ENCODE results near the gene GJB2. TPM values are rescaled to one million over a fixed set of nuclear protein-coding genes. Genes with fewer than 3 reads are reported as not detected.
A peak's percentile ranks its signal among the peaks of the same experiment; 100 is the strongest.

The GJB2 gene
- polyA plus RNA-seq (2013, experiment 1 of 2), result 0.15 TPM
- polyA plus RNA-seq (2013, experiment 2 of 2), result not detected

DNA sequence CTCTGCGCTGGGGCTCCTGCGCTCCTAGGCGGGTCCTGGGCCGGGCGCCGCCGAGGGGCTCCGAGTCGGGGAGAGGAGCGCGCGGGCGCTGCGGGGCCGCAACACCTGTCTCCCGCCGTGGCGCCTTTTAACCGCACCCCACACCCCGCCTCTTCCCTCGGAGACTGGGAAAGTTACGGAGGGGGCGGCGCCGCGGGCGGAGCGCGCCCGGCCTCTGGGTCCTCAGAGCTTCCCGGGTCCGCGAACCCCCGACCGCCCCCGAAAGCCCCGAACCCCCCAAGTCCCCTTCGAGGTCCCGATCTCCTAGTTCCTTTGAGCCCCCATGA lies at the start of gene GJB2:
GJB2 (minus strand) TSS at position 103 of the 326 bp plus-strand sequence. CDS start 3,357 bp downstream, outside the sequence.
- peaks cover 92% of the 10 kb centered on the region for H3K27me3 ChIP-seq (ENCODE audit: insufficient read depth, low read length)
- peak within 1 kb of the TSS; percentile 42 for H3K4me3 ChIP-seq (ENCODE audit: low read length)
- no peaks in the 10 kb centered on the region for H3K9me3 ChIP-seq (ENCODE audit: insufficient read depth, low read depth, low read length)
- WGBS, result 1% methylated on average over 38 of the region's 39 CpGs
- H3K27ac ChIP-seq (ENCODE audit: low read depth, low read length), result no peak within 1 kb of the TSS
- 0 out of 2 replicates have a peak, but pooled peaks cover 7% of the 10 kb centered on the region for H3K4me1 ChIP-seq (ENCODE audit: insufficient read depth, low read length)
- no peak within 1 kb of the TSS for H3K9ac ChIP-seq (ENCODE audit: low read depth, low read length)
- H3K36me3 ChIP-seq (ENCODE audit: insufficient read depth, low read length), result no peaks in the 10 kb centered on the region

DNA sequence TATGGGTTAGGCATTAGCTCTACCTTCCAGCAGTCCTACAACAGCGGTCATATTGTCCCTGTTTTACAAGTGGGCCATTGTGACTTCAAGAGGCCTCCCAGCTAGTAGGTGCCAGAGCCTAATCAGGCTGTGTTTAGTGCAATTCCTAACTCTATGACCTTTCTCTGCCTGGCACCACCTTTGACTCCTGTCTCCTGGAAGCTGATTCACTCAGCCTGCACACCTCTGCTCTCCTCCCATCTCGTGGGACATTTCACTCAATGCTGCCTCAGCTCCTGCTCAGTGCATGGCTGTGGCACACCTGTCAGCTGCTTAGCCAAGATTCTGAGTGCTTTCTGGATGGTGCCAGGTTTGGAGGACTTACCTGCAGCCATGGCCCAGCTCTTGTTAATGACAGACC lies 48.9 kb upstream of the GJB2 start:
- H3K9ac ChIP-seq (ENCODE audit: low read depth, low read length), result no peak overlapping the region
- no peaks in the 10 kb centered on the region for H3K36me3 ChIP-seq (ENCODE audit: insufficient read depth, low read length)
- no peaks in the 10 kb centered on the region for H3K9me3 ChIP-seq (ENCODE audit: insufficient read depth, low read depth, low read length)
- no peak overlapping the region for H3K4me3 ChIP-seq (ENCODE audit: low read length)
- no peaks in the 10 kb centered on the region for H3K4me1 ChIP-seq (ENCODE audit: insufficient read depth, low read length)
- WGBS, result 85% methylated on average over 2 of the region's 2 CpGs
- peaks cover 11% of the 10 kb centered on the region; the same call in 1 of the 2 replicates for H3K27me3 ChIP-seq (ENCODE audit: insufficient read depth, low read length)
- H3K27ac ChIP-seq (ENCODE audit: low read depth, low read length), result no peak overlapping the region

DNA sequence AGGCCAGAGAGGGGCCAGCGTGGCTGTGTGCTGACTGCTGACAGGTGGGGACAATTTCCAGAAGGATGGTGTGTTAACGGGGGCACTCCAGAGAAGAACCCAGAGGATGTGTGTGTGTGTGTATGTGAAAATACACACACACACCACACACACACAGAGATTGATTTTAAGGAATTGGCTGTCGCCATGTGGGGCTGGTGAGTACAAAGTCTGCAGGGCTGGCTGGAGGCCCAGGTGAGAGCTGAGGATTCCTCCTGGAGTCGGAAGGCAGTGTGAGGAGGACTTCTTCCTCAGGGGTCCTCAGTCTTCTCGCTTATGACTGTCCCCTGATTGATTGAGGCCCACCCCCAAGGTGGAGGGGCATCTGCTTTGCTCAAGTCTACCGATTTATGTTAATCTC lies 47.0 kb upstream of the GJB2 start:
- Histone ChIP-seq H3K4me1 (ENCODE audit: insufficient read depth, low read length) (no peaks in the 10 kb centered on the region), H3K9me3 (ENCODE audit: insufficient read depth, low read depth, low read length) (no peaks in the 10 kb centered on the region), H3K9ac (ENCODE audit: low read depth, low read length) (no peak overlapping the region), H3K4me3 (ENCODE audit: low read length) (no peak overlapping the region), H3K27ac (ENCODE audit: low read depth, low read length) (no peak overlapping the region), H3K27me3 (ENCODE audit: insufficient read depth, low read length) (peaks cover 26% of the 10 kb centered on the region), H3K36me3 (ENCODE audit: insufficient read depth, low read length) (no peaks in the 10 kb centered on the region)
- 91% methylated on average over 6 of the region's 6 CpGs for WGBS

DNA sequence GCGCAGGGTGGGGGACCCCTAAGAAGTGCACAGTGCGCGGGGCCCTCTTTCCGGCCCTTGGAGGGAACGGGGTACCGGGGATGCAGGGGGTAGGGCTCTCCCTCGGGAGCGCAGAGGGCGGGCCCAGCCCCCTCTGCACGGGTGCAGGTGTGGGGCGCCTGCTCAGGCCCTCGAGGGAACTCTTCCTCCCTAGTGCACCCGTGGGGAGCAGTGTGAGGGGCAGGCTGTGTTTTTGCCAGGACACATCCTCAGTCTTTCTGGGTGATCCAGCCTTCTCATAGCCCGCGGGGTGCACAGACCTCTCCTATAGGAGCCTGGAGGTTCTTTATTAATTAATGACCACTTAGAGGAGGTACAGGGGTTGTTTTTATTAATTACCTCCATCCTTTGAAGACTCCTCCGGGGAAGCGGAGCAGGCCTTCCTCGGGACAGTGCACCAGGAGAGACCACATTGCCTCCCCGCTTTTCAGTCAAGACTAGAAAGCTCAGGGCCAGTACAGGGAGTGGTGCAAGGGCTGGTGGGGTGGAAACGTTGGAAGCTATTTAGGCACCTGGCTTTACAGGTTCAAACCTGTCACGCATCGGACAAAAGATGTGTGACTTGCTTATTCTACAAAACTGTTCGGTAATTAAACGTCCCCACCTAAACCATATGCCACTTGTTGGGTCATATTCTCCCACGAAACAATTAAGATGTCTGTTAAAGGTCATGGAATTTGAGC lies 40.0 kb upstream of the GJB2 start:
- Histone ChIP-seq H3K27ac (ENCODE audit: low read depth, low read length) (no peak overlapping the region), H3K9ac (ENCODE audit: low read depth, low read length) (no peak overlapping the region), H3K36me3 (ENCODE audit: insufficient read depth, low read length) (no peaks in the 10 kb centered on the region), H3K27me3 (ENCODE audit: insufficient read depth, low read length) (peaks cover 83% of the 10 kb centered on the region), H3K4me3 (ENCODE audit: low read length) (peak overlapping the region; percentile 51), H3K4me1 (ENCODE audit: insufficient read depth, low read length) (peaks cover 9% of the 10 kb centered on the region; the same call in 1 of the 2 replicates), H3K9me3 (ENCODE audit: insufficient read depth, low read depth, low read length) (no peaks in the 10 kb centered on the region)
- 42% methylated on average over 25 of the region's 25 CpGs for WGBS

DNA sequence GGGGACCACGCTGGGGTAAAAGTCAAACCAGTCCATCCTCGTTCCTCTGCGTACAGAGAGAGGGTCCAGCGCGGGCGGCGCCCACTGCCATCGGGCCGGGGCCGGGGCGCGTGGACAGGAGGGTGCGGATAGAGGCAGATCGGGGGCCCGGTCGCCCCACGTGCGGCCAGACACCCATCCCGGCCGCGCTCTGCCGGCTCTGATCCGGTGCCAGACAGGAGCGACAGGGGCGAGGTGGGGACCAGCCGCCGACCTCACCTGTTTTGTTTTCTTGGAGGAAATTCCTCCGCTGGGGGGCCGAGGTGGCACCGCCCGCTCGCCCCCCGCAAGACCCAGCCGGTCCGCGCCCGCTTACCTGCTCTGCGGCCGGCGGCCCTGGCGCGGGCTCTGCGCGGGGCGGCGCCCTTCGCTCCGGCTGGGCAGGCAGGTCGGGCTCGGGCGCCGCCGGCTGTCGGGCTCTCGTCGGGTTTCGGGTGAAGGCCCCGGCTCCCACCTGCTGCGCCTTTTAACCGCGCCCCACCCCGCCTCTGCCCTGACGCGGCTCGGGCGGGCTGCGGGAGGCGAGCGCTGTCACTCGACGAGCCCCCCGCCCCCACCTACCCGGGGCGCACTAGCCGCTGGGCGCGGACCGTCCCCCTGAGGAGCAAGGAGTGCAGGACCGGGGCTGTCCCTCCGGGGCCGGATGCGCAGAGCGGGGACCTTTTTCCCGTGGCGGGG lies 39.3 kb upstream of the GJB2 start, which contains the start of gene GJB6:
GJB6 (minus strand) TSS at position 481 of the 717 bp plus-strand sequence. CDS start 8,839 bp downstream, outside the sequence.
- no peaks in the 10 kb centered on the region for H3K36me3 ChIP-seq (ENCODE audit: insufficient read depth, low read length)

DNA sequence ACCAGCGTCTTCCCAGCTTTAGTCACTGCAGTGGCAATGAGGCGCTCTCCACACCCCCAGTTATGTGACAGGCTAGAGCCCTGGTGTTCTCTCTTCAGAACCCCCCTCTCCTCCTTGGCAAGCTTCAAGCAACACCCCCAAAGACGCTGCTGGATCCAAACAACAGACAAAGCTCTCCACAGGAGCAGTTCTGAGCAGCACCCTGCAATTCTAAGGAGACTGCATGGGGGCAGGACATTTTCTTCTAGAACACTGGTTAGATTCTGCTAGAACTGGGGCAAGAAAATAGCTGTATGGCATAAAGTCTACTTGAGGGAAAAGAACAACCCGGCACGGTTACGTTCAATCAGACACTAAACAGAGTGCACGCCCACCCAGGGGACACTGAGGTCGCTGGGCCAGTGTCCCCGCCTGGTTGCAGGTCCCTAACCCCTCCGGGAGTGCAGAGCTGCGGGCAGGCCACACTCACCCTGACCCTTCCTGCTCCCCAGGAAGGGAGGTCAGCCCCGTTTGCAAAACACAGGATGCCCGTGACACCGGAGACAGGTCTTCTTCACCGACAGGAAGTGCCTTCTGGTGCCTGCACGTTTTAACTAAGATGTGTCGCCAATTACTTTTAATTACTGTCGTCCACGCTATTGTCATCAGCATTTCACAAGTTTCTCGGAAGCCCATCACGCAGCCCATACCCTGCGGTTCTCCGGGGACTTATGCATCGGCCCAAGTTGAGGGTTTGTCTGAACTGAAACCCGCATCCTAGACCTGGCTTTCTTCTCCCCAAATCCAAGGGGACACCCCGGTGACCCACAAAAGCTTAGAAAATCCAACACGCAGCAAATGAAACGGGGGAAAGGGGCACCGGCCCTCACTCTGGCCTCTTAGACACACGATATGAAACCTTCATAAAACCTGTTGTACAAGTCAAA lies 38.4 kb upstream of the GJB2 start:
- peaks cover 9% of the 10 kb centered on the region; the same call in 1 of the 2 replicates for H3K4me1 ChIP-seq (ENCODE audit: insufficient read depth, low read length)
- H3K4me3 ChIP-seq (ENCODE audit: low read length), result peak overlapping the region; percentile 51
- H3K9me3 ChIP-seq (ENCODE audit: insufficient read depth, low read depth, low read length), result no peaks in the 10 kb centered on the region
- peaks cover 89% of the 10 kb centered on the region for H3K27me3 ChIP-seq (ENCODE audit: insufficient read depth, low read length)
- no peak overlapping the region; the same call in 1 of the 2 replicates for H3K9ac ChIP-seq (ENCODE audit: low read depth, low read length)
- no peaks in the 10 kb centered on the region for H3K36me3 ChIP-seq (ENCODE audit: insufficient read depth, low read length)
- no peak overlapping the region for H3K27ac ChIP-seq (ENCODE audit: low read depth, low read length)
- 11% methylated on average over 30 of the region's 30 CpGs for WGBS

More for the DNA sequence above, 39.3 kb upstream of the GJB2 start, which contains the start of gene GJB6:
- no peaks in the 10 kb centered on the region for H3K9me3 ChIP-seq (ENCODE audit: insufficient read depth, low read depth, low read length)
- peaks cover 9% of the 10 kb centered on the region; the same call in 1 of the 2 replicates for H3K4me1 ChIP-seq (ENCODE audit: insufficient read depth, low read length)
- peak within 1 kb of the TSS; percentile 51 for H3K4me3 ChIP-seq (ENCODE audit: low read length)
- WGBS, result 2% methylated on average over 85 of the region's 85 CpGs
- peaks cover 85% of the 10 kb centered on the region for H3K27me3 ChIP-seq (ENCODE audit: insufficient read depth, low read length)
- no peak within 1 kb of the TSS; the same call in 1 of the 2 replicates for H3K9ac ChIP-seq (ENCODE audit: low read depth, low read length)
- no peak within 1 kb of the TSS for H3K27ac ChIP-seq (ENCODE audit: low read depth, low read length)

DNA sequence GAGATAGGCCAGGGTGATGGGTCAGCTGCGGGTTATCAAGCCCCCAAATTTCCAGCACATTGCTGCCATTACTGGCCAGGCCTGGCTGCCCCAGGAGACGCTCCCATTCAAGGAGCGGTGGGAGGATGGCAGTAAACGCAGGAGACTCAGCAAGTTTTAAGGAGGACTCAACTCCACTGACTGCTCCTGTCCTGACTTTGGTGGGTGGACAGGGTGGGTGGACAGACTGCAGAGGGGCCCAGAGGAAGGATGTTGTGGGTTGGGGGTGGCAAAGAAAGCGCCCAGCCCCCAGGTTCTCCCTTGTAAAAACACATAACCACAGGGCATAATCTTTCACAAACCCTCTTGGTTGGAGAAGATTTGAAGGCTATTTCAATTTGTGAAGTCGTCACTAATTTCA lies 35.0 kb upstream of the GJB2 start:
- Histone ChIP-seq H3K4me3 (ENCODE audit: low read length) (no peak overlapping the region), H3K9me3 (ENCODE audit: insufficient read depth, low read depth, low read length) (no peaks in the 10 kb centered on the region), H3K36me3 (ENCODE audit: insufficient read depth, low read length) (no peaks in the 10 kb centered on the region), H3K27ac (ENCODE audit: low read depth, low read length) (no peak overlapping the region), H3K9ac (ENCODE audit: low read depth, low read length) (no peak overlapping the region), H3K27me3 (ENCODE audit: insufficient read depth, low read length) (peaks cover 69% of the 10 kb centered on the region), H3K4me1 (ENCODE audit: insufficient read depth, low read length) (peaks cover 9% of the 10 kb centered on the region; the same call in 1 of the 2 replicates)
- 70% methylated on average over 5 of the region's 6 CpGs for WGBS

DNA sequence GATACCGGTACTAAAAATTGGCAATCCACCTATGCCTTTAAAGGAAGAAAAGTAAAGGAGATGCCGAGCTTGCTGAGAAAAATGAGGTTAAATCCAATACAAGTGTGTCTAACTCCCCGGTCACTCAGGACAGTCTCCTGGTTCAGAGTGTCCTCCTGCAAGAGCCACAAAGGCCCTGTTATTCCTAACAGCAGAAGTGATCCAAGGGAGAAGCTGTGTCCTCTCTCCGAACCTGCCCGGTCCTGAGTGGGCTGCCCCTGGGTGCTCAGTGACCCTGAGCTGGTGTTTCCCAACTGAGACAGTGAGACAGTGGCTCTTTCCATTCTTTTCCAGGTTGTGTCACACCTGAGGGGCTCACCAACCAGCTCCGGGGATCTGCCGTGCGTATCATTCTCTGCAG lies 34.5 kb upstream of the GJB2 start:
- peaks cover 64% of the 10 kb centered on the region for H3K27me3 ChIP-seq (ENCODE audit: insufficient read depth, low read length)
- H3K27ac ChIP-seq (ENCODE audit: low read depth, low read length), result no peak overlapping the region
- H3K4me1 ChIP-seq (ENCODE audit: insufficient read depth, low read length), result peaks cover 9% of the 10 kb centered on the region; the same call in 1 of the 2 replicates
- no peak overlapping the region for H3K4me3 ChIP-seq (ENCODE audit: low read length)
- H3K36me3 ChIP-seq (ENCODE audit: insufficient read depth, low read length), result no peaks in the 10 kb centered on the region
- no peak overlapping the region for H3K9ac ChIP-seq (ENCODE audit: low read depth, low read length)
- no peaks in the 10 kb centered on the region for H3K9me3 ChIP-seq (ENCODE audit: insufficient read depth, low read depth, low read length)
- WGBS, result 95% methylated on average over 8 of the region's 8 CpGs

DNA sequence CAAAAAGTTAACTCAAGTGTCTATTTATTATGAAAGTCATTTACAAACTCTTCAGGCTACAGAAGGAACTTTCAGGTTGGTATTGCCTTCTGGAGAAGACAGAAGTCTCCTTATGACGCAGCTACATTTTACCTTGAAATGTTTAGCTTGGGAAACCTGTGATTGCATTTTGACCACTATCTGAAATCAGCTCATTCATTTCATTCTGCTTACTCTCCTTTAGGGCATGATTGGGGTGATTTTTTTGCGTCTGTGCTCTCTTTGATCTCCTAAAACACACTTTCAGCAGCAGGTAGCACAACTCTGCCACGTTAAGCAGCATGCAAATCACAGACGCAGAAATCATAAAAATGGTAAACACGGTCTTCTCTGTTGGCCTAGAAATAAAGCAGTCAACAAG lies 29.8 kb upstream of the GJB2 start:
- Histone ChIP-seq H3K4me3 (ENCODE audit: low read length) (no peak overlapping the region), H3K9me3 (ENCODE audit: insufficient read depth, low read depth, low read length) (no peaks in the 10 kb centered on the region), H3K27ac (ENCODE audit: low read depth, low read length) (no peak overlapping the region), H3K9ac (ENCODE audit: low read depth, low read length) (no peak overlapping the region), H3K4me1 (ENCODE audit: insufficient read depth, low read length) (no peaks in the 10 kb centered on the region), H3K27me3 (ENCODE audit: insufficient read depth, low read length) (peaks cover 29% of the 10 kb centered on the region), H3K36me3 (ENCODE audit: insufficient read depth, low read length) (no peaks in the 10 kb centered on the region)
- 92% methylated on average over 5 of the region's 5 CpGs for WGBS

DNA sequence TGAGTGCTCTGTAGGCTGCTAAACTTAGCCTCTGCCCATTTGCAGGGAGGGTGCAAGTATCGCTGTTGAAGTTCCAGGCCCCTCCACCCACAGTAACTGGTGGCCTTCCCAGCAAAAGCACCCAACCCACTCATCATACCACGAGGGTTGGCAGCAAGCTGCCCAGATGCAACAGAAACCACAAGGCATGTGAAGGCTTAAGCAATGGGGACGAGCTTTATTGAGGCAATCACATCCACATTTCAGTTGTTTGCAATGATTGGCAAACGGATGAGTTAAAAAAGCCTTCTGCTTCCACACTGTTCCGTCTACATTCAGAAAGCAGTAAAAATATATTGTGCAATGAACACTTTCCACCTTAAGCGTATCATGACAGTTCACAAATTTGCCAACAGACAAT lies 29.0 kb upstream of the GJB2 start:
- H3K4me1 ChIP-seq (ENCODE audit: insufficient read depth, low read length), result no peaks in the 10 kb centered on the region
- H3K9ac ChIP-seq (ENCODE audit: low read depth, low read length), result no peak overlapping the region
- H3K36me3 ChIP-seq (ENCODE audit: insufficient read depth, low read length), result no peaks in the 10 kb centered on the region
- H3K9me3 ChIP-seq (ENCODE audit: insufficient read depth, low read depth, low read length), result no peaks in the 10 kb centered on the region
- H3K4me3 ChIP-seq (ENCODE audit: low read length), result no peak overlapping the region
- WGBS, result 92% methylated on average over 6 of the region's 6 CpGs
- peaks cover 23% of the 10 kb centered on the region for H3K27me3 ChIP-seq (ENCODE audit: insufficient read depth, low read length)
- no peak overlapping the region for H3K27ac ChIP-seq (ENCODE audit: low read depth, low read length)

All from HUES64 (cell line).